Measurements from ENCODE around the gene HIVEP3. TPM values are rescaled to one million over a fixed set of nuclear protein-coding genes. Genes with fewer than 3 reads are reported as not detected.

HIVEP3 gene
- polyA plus RNA-seq, 1 donor (not counting 4 experiments of a cell fraction or from before 2014, with no cell fraction given) = 1.1 TPM

DNA sequence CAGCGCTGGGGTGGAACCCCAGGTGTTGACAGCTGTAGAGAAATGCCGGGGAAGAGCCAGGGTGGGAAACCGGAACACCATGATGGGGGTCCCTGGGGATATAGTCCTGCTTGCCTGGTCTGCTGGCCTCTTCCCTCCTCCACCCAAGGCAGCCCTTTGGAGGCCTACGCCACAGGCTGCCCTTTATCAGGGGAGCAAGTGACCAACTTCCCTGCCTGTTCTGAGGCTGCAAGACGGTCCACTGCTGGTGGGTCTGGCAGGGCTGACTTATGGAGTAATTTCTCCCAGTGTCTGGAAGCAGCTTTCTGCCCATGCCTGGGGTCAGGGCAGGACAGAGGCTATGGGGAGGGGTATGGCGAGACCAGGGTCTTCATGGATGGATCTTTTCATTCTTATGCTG, 383.4 kb downstream of the HIVEP3 start:
- dilution Hi-C loops (cut with MboI; ENCODE audit: extremely low pct_ligation_motif_present, low sequenced_read_pairs) = no loop called here
- no peak overlapping the region for H3K4me3 ChIP-seq (ENCODE audit: control insufficient read depth in 2 of 3, extremely low read depth in 1 of 3, insufficient read depth in 2 of 3, low read depth in 1 of 3, low read length in 3 of 3)
- no peak overlapping the region for H3K27ac ChIP-seq (ENCODE audit: control insufficient read depth, insufficient read depth, low read length)
- TF ChIP-seq EZH2 (IDR thresholded peaks at IDR 0.05; ENCODE audit: low read length) (no peak), CTCF (optimal IDR thresholded peaks at IDR 0.05 in 1 of 3, IDR thresholded peaks at IDR 0.05 in 1 of 3, conservative IDR thresholded peaks at IDR 0.05 in 1 of 3; ENCODE audit: extremely low read depth in 1 of 3, insufficient read depth in 2 of 3, low read length in 3 of 3) (no peak)
- no peaks in the 10 kb centered on the region for H3K79me2 ChIP-seq (ENCODE audit: control insufficient read depth, insufficient read depth, low read length)
- H3K4me1 ChIP-seq (ENCODE audit: control insufficient read depth, extremely low read depth, insufficient read depth, low read length) = no peaks in the 10 kb centered on the region
- no peaks in the 10 kb centered on the region for H3K9me3 ChIP-seq (ENCODE audit: control insufficient read depth, low read depth, low read length)
- H2AFZ ChIP-seq (ENCODE audit: control insufficient read depth, low read length) = no peak overlapping the region
- no peak for FAIRE-seq
- H3K9me1 ChIP-seq (ENCODE audit: control insufficient read depth, extremely low read depth, insufficient read depth, low read length) = no peaks in the 10 kb centered on the region
- no peaks in the 10 kb centered on the region for H3K36me3 ChIP-seq (ENCODE audit: control insufficient read depth in 2 of 2, extremely low read depth in 1 of 2, insufficient read depth in 2 of 2, low read length in 2 of 2)
- peaks cover 13% of the 10 kb centered on the region for H3K27me3 ChIP-seq (ENCODE audit: control insufficient read depth, extremely low read depth, insufficient read depth, low read length)
- H3K4me2 ChIP-seq (ENCODE audit: control insufficient read depth, extremely low read depth, insufficient read depth, low read depth, low read length) = no peak overlapping the region
- no peak for DNase-seq (ENCODE audit: low read depth, low spot score)
- no peak overlapping the region for H3K9ac ChIP-seq (ENCODE audit: control insufficient read depth, extremely low read depth, insufficient read depth, low read length)
- H4K20me1 ChIP-seq (ENCODE audit: control insufficient read depth, extremely low read depth, insufficient read depth, low read length) = no peaks in the 10 kb centered on the region

GRCh38 chr1:41534181-41535076, 384.3 kb downstream of the HIVEP3 start:
- Histone ChIP-seq H3K27me3 (ENCODE audit: control insufficient read depth, extremely low read depth, insufficient read depth, low read length) (peaks cover 13% of the 10 kb centered on the region), H4K20me1 (ENCODE audit: control insufficient read depth, extremely low read depth, insufficient read depth, low read length) (no peaks in the 10 kb centered on the region), H2AFZ (ENCODE audit: control insufficient read depth, low read length) (no peak overlapping the region), H3K27ac (ENCODE audit: control insufficient read depth, insufficient read depth, low read length) (no peak overlapping the region), H3K4me2 (ENCODE audit: control insufficient read depth, extremely low read depth, insufficient read depth, low read depth, low read length) (no peak overlapping the region), H3K4me3 (ENCODE audit: control insufficient read depth in 2 of 3, extremely low read depth in 1 of 3, insufficient read depth in 2 of 3, low read depth in 1 of 3, low read length in 3 of 3) (no peak overlapping the region), H3K36me3 (ENCODE audit: control insufficient read depth in 2 of 2, extremely low read depth in 1 of 2, insufficient read depth in 2 of 2, low read length in 2 of 2) (no peaks in the 10 kb centered on the region), H3K9ac (ENCODE audit: control insufficient read depth, extremely low read depth, insufficient read depth, low read length) (no peak overlapping the region), H3K9me1 (ENCODE audit: control insufficient read depth, extremely low read depth, insufficient read depth, low read length) (no peaks in the 10 kb centered on the region), H3K79me2 (ENCODE audit: control insufficient read depth, insufficient read depth, low read length) (no peaks in the 10 kb centered on the region), H3K4me1 (ENCODE audit: control insufficient read depth, extremely low read depth, insufficient read depth, low read length) (no peaks in the 10 kb centered on the region), H3K9me3 (ENCODE audit: control insufficient read depth, low read depth, low read length) (no peaks in the 10 kb centered on the region)
- dilution Hi-C loops (cut with MboI; ENCODE audit: extremely low pct_ligation_motif_present, low sequenced_read_pairs) = no loop called here
- no peak for FAIRE-seq
- TF ChIP-seq CTCF (optimal IDR thresholded peaks at IDR 0.05 in 1 of 3, IDR thresholded peaks at IDR 0.05 in 1 of 3, conservative IDR thresholded peaks at IDR 0.05 in 1 of 3; ENCODE audit: extremely low read depth in 1 of 3, insufficient read depth in 2 of 3, low read length in 3 of 3) (no peak), EZH2 (IDR thresholded peaks at IDR 0.05; ENCODE audit: low read length) (no peak)
- DNase-seq (ENCODE audit: low read depth, low spot score) = no peak

Data from keratinocyte (primary cell).